PC-9 (cell line): ENCODE data around the gene ST8SIA1. TPM values are rescaled to one million over a fixed set of nuclear protein-coding genes. Genes with fewer than 3 reads are reported as not detected.

ENCODE experiments used
- BruUV-seq: library from RNA; stranded (reverse); fragments of 400-500 nt; replicated peaks from 2 replicates; lab custom pipeline; 2021; lab: Mats Ljungman, UMichigan
- CTCF ChIA-PET: fragments of 300-600 bp; sonication (Branson Sonifier 250); formaldehyde crosslinking; loops from one replicate; lab custom pipeline; 2022; ENCODE audit warnings: antibody characterized with exemption; lab: Charles Lee
- POLR2A ChIA-PET: fragments of 300-600 bp; sonication (Branson Sonifier 250); formaldehyde crosslinking; loops from one replicate; lab custom pipeline; 2022; ENCODE audit warnings: antibody characterized with exemption; ENCODE audit not compliant: unreplicated experiment; lab: Charles Lee
- DNase-seq, 2 experiments: peaks; one replicate each; pipeline versions ENCODE4 v3.0.0 to v3.0.0-alpha.2; 2015 to 2022; ENCODE audit warnings: mixed read lengths in 1 of 2
- H2AFZ ChIP-seq: fragments of 200-600 bp; sonication (generic); 2 replicates; pipeline ENCODE4 v1.8.1; 2017; ENCODE audit warnings: antibody characterized with exemption
- H3F3A ChIP-seq: fragments of 200-600 bp; sonication (generic); 2 replicates; pipeline ENCODE4 v1.8.1; 2017; ENCODE audit warnings: antibody characterized with exemption, mild to moderate bottlenecking, low read depth; ENCODE audit not compliant: insufficient read depth
- H3K27ac ChIP-seq: fragments of 200-600 bp; sonication (generic); 2 replicates; pipeline ENCODE4 v1.6.1; 2016; ENCODE audit warnings: mixed run types
- H3K27me3 ChIP-seq: fragments of 200-600 bp; sonication (generic); 2 replicates; pipeline ENCODE4 v1.6.1; 2016; ENCODE audit warnings: low read depth, mixed run types; ENCODE audit not compliant: insufficient read depth
- H3K36me3 ChIP-seq: fragments of 200-600 bp; sonication (generic); 2 replicates; pipeline ENCODE4 v1.6.1; 2016; ENCODE audit warnings: low read depth, mixed run types
- H3K4me1 ChIP-seq: fragments of 200-600 bp; sonication (generic); replicated peaks from 2 replicates; pipeline ENCODE4 v1.6.1; 2016; ENCODE audit warnings: mixed run types; ENCODE audit not compliant: insufficient read depth
- H3K4me2 ChIP-seq: fragments of 200-600 bp; sonication (generic); 2 replicates; pipeline ENCODE4 v1.6.1; 2017; ENCODE audit warnings: mixed run types
- H3K4me3 ChIP-seq: fragments of 200-600 bp; sonication (generic); 2 replicates; pipeline ENCODE4 v1.6.1; 2016; ENCODE audit warnings: mixed run types
- H3K79me2 ChIP-seq: fragments of 200-600 bp; sonication (generic); 2 replicates; pipeline ENCODE4 v1.6.1; 2017; ENCODE audit warnings: low read depth, mixed run types
- H3K9me2 ChIP-seq: fragments of 200-600 bp; sonication (generic); 2 replicates; pipeline ENCODE4 v1.8.1; 2017; ENCODE audit warnings: mild to moderate bottlenecking; ENCODE audit not compliant: insufficient read depth
- H3K9me3 ChIP-seq: fragments of 200-600 bp; sonication (generic); 2 replicates; pipeline ENCODE4 v1.8.1; 2016; ENCODE audit warnings: low read depth; ENCODE audit not compliant: insufficient read depth
- H4K20me1 ChIP-seq: fragments of 200-600 bp; sonication (generic); 2 replicates; pipeline ENCODE4 v1.8.1; 2017; ENCODE audit not compliant: insufficient read depth
- EZH2 ChIP-seq: fragments of 200-600 bp; sonication (generic); IDR thresholded peaks from 2 replicates; pipeline ENCODE4 v1.8.0; 2017; ENCODE audit warnings: antibody characterized with exemption, low read depth
- intact Hi-C: fragments of 100-400 bp; cut with micrococcal nuclease; formaldehyde crosslinking; loops from one replicate; pipeline ENCODE4 v1.10.0; 2022; ENCODE audit not compliant: unreplicated experiment
- total RNA-seq: library from RNA; stranded (reverse); gene quantifications from 2 replicates; pipeline ENCODE4 v1.2.3, GENCODE V29; 2021
- TF ChIP-seq, protein P1 (sequence below): fragments of 200-600 bp; sonication (generic); conservative IDR thresholded peaks from 2 replicates; pipeline ENCODE4 v1.6.1; 2017; ENCODE audit warnings: mixed run types, antibody characterized with exemption, mild to moderate bottlenecking, moderate library complexity

The ST8SIA1 gene
- total RNA-seq, 1 experiment from 2014 or later: 3.1 TPM

DNA sequence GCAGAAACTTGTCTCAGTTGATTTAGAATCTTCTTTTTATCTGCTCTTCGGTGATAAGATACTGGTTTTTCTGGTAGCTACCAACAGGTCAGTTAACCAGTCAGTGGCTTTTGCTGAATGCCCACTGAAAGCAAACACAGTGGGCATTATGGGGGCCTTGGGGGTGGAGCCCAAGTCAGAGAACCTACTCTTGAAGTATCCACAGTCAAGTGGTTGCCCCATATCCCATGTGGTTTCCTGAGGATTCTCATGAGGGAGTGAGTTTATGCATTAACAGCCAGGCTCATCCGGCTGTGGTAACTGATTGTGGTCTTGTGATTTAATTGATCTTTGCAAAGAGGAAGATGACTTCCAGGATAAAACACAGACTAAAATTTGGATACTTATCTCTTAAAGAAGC lies 83.7 kb downstream of the ST8SIA1 start:
- BruUV-seq: no TSS peak

GRCh38 chr12:22248571-22249115 lies 85.9 kb downstream of the ST8SIA1 start:
- TF ChIP-seq, protein P1, sequence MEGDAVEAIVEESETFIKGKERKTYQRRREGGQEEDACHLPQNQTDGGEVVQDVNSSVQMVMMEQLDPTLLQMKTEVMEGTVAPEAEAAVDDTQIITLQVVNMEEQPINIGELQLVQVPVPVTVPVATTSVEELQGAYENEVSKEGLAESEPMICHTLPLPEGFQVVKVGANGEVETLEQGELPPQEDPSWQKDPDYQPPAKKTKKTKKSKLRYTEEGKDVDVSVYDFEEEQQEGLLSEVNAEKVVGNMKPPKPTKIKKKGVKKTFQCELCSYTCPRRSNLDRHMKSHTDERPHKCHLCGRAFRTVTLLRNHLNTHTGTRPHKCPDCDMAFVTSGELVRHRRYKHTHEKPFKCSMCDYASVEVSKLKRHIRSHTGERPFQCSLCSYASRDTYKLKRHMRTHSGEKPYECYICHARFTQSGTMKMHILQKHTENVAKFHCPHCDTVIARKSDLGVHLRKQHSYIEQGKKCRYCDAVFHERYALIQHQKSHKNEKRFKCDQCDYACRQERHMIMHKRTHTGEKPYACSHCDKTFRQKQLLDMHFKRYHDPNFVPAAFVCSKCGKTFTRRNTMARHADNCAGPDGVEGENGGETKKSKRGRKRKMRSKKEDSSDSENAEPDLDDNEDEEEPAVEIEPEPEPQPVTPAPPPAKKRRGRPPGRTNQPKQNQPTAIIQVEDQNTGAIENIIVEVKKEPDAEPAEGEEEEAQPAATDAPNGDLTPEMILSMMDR: no peak
- no peak for TF ChIP-seq EZH2
- Histone ChIP-seq H3K4me2 (no peak overlapping the region), H3K79me2 (no peaks in the 10 kb centered on the region), H3K27me3 (no peaks in the 10 kb centered on the region), H3K27ac (no peak overlapping the region), H3K4me1 (peaks cover 10% of the 10 kb centered on the region; the same call in 1 of the 2 replicates), H2AFZ (no peak overlapping the region), H3F3A (no peaks in the 10 kb centered on the region), H3K36me3 (no peaks in the 10 kb centered on the region), H3K4me3 (no peak overlapping the region), H3K9me2 (no peaks in the 10 kb centered on the region), H4K20me1 (no peaks in the 10 kb centered on the region), H3K9me3 (no peaks in the 10 kb centered on the region)
- no TSS peak for BruUV-seq
- ChIA-PET POLR2A (no interaction called here), CTCF (no interaction called here)
- intact Hi-C loops: no loop called here
- DNase-seq: no peak

More for the DNA sequence above, 83.7 kb downstream of the ST8SIA1 start:
- TF ChIP-seq, protein P1: no peak
- TF ChIP-seq EZH2: no peak
- Histone ChIP-seq H3K9me2 (no peaks in the 10 kb centered on the region), H3K4me3 (no peak overlapping the region), H3K27ac (no peak overlapping the region), H3K4me1 (peaks cover 1% of the 10 kb centered on the region; the same call in 1 of the 2 replicates), H3K27me3 (no peaks in the 10 kb centered on the region), H3F3A (no peaks in the 10 kb centered on the region), H3K36me3 (no peaks in the 10 kb centered on the region), H3K79me2 (no peaks in the 10 kb centered on the region), H2AFZ (no peak overlapping the region), H3K4me2 (no peak overlapping the region), H4K20me1 (no peaks in the 10 kb centered on the region), H3K9me3 (no peaks in the 10 kb centered on the region)
- ChIA-PET POLR2A (no interaction called here), CTCF (no interaction called here)
- no peak for DNase-seq
- intact Hi-C loops: no loop called here

- H3K4me2 ChIP-seq: no peak overlapping the region
- H3K9me3 ChIP-seq: no peaks in the 10 kb centered on the region
- peaks cover 10% of the 10 kb centered on the region; the same call in 1 of the 2 replicates for H3K4me1 ChIP-seq
- CTCF ChIA-PET: no interaction called here
- POLR2A ChIA-PET: no interaction called here
- no peaks in the 10 kb centered on the region for H4K20me1 ChIP-seq
- no peaks in the 10 kb centered on the region for H3K79me2 ChIP-seq
- no peaks in the 10 kb centered on the region for H3F3A ChIP-seq
- no peaks in the 10 kb centered on the region for H3K9me2 ChIP-seq
- intact Hi-C loops: no loop called here
- no peaks in the 10 kb centered on the region for H3K36me3 ChIP-seq
- H3K27me3 ChIP-seq: no peaks in the 10 kb centered on the region
- H2AFZ ChIP-seq: no peak overlapping the region
- no TSS peak for BruUV-seq
- DNase-seq: no peak
- no peak overlapping the region for H3K4me3 ChIP-seq
- TF ChIP-seq, protein P1: no peak
- no peak for TF ChIP-seq EZH2
- no peak overlapping the region for H3K27ac ChIP-seq
These were observed 86.4 kb downstream of the ST8SIA1 start for GRCh38 chr12:22248121-22248520.
